Transverse colon (tissue), 4 donors: ENCODE measurements around the gene CAST. TPM values are rescaled to one million over a fixed set of nuclear protein-coding genes. Genes with fewer than 3 reads are reported as not detected.

Source experiments
- DNase-seq: peaks from one replicate; pipeline ENCODE4 v3.0.0-alpha.2; 2019
- H3K27ac ChIP-seq, 4 donors: fragments of 200-600 bp; sonication (generic); 2 replicates each; pipeline ENCODE4 v1.5.1; 2016 to 2018; ENCODE audit warnings: inconsistent platforms in 4 of 4
- H3K27me3 ChIP-seq: fragments of 200-600 bp; sonication (generic); 2 replicates; pipeline ENCODE4 v1.5.1; 2017; ENCODE audit warnings: inconsistent platforms
- H3K36me3 ChIP-seq, 4 donors: fragments of 200-600 bp; sonication (generic); 2 replicates each; pipeline ENCODE4 v1.5.1; 2017 to 2019; ENCODE audit warnings: inconsistent platforms in 4 of 4
- H3K4me1 ChIP-seq, 4 donors: fragments of 200-600 bp; sonication (generic); 2 replicates each; pipeline ENCODE4 v1.5.1; 2017 to 2020; ENCODE audit warnings: inconsistent platforms in 4 of 4
- H3K4me3 ChIP-seq, 4 donors: fragments of 200-600 bp; sonication (generic); 1 replicate in 1 of 4; 2 replicates in 3 of 4; pipeline versions ENCODE4 v1.5.1 to v1.6.1; 2017 to 2019; ENCODE audit warnings: inconsistent platforms in 4 of 4
- H3K9me3 ChIP-seq, 2 donors: fragments of 200-600 bp; sonication (generic); 2 replicates each; pipeline ENCODE4 v1.5.1; 2017 to 2019; ENCODE audit warnings: inconsistent platforms in 2 of 2
- EP300 ChIP-seq: sonication (generic); formaldehyde crosslinking; IDR thresholded peaks from one replicate; pipeline ENCODE4 v1.6.1; 2017; ENCODE audit warnings: antibody characterized with exemption, low read depth
- POLR2A ChIP-seq: fragments of 450-650 bp; IDR thresholded peaks from one replicate; pipeline ENCODE4 v1.6.1; 2016; ENCODE audit warnings: antibody characterized with exemption, mild to moderate bottlenecking, moderate library complexity
- POLR2AphosphoS5 ChIP-seq, 3 donors: sonication (generic); formaldehyde crosslinking; IDR thresholded peaks; one replicate each; pipeline ENCODE4 v1.6.1; 2016; ENCODE audit warnings: antibody characterized with exemption in 3 of 3
- WGBS, 2 donors: methylation state at CpG; one replicate each; pipeline ENCODE4 v1.1.5; 2018; ENCODE audit warnings: low coverage in 1 of 2; 5-methylcytosine and 5-hydroxymethylcytosine counted together
- in situ Hi-C, 4 donors: fragments of 200-750 bp; cut with MboI; loops; one replicate each; pipeline versions ENCODE4 v1.15.0 to v1.15.1; 2017; ENCODE audit warnings: low sequenced_read_pairs in 3 of 4, low pct_ligation_motif_present in 1 of 4, low pct_unique_long_range_greater_than_20kb in 1 of 4
- intact Hi-C: fragments of 100-400 bp; cut with DNase I; formaldehyde crosslinking; loops from one replicate; pipeline ENCODE4 v1.15.1; 2023; ENCODE audit warnings: low total_unique reads
- total RNA-seq, 4 donors: library from RNA; depleted of rRNA; stranded (reverse); fragments of >200 nt; gene quantifications; one replicate each; pipeline ENCODE4 v1.1.0, GENCODE V29; 2016
- TF ChIP-seq, protein P1 (sequence below), 5 experiments: fragments of 200-600 bp in 3 of 5; fragments of 450-650 bp in 2 of 5; sonication (generic) in 3 of 5; IDR thresholded peaks; 1 replicate in 2 of 5; 2 replicates in 3 of 5; pipeline ENCODE4 v1.5.1; 2016 to 2017; ENCODE audit warnings: antibody characterized with exemption in 5 of 5, inconsistent platforms in 3 of 5, mild to moderate bottlenecking in 2 of 5, moderate library complexity in 1 of 5

Gene CAST
- total RNA-seq, 4 donors from 2014 or later: 237 to 556 (median 335) TPM

DNA sequence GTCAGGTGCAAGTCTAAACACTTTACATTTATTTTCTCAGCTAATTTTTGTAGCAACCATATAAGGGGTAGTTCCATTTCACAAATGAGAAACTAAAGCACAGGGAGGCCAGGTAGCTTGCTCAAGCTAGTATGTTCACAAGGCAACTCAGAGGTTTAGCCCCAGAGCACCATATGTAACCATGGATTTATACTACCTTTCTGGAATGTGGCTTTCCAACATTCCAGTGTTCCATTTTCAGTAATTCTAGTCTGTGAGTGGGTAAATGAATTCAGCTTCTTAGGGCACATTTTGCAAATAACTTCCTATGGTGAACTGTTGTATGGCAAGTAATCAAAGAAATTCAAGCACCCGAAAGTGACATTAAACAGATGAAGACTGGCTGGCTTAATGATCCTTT is 25.0 kb upstream of the CAST start:
- intact Hi-C loops: no loop called here
- Histone ChIP-seq H3K27me3 (no peaks in the 10 kb centered on the region), H3K4me1 (peaks cover 0 to 13% (median 0%) of the 10 kb centered on the region in 4 donors), H3K9me3 (no peaks in the 10 kb centered on the region), H3K36me3 (no peaks in the 10 kb centered on the region), H3K27ac (no peak overlapping the region), H3K4me3 (no peak overlapping the region)
- TF ChIP-seq POLR2A: no peak
- TF ChIP-seq EP300: no peak
- TF ChIP-seq, protein P1, sequence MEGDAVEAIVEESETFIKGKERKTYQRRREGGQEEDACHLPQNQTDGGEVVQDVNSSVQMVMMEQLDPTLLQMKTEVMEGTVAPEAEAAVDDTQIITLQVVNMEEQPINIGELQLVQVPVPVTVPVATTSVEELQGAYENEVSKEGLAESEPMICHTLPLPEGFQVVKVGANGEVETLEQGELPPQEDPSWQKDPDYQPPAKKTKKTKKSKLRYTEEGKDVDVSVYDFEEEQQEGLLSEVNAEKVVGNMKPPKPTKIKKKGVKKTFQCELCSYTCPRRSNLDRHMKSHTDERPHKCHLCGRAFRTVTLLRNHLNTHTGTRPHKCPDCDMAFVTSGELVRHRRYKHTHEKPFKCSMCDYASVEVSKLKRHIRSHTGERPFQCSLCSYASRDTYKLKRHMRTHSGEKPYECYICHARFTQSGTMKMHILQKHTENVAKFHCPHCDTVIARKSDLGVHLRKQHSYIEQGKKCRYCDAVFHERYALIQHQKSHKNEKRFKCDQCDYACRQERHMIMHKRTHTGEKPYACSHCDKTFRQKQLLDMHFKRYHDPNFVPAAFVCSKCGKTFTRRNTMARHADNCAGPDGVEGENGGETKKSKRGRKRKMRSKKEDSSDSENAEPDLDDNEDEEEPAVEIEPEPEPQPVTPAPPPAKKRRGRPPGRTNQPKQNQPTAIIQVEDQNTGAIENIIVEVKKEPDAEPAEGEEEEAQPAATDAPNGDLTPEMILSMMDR (IDR thresholded peaks at IDR 0.05): no peak
- in situ Hi-C loops: no loop called here
- whole genome bisulfite sequencing, 2 donors: 83 to 98% methylated on average over 1 of the region's 1 CpG
- no peak for DNase-seq

DNA sequence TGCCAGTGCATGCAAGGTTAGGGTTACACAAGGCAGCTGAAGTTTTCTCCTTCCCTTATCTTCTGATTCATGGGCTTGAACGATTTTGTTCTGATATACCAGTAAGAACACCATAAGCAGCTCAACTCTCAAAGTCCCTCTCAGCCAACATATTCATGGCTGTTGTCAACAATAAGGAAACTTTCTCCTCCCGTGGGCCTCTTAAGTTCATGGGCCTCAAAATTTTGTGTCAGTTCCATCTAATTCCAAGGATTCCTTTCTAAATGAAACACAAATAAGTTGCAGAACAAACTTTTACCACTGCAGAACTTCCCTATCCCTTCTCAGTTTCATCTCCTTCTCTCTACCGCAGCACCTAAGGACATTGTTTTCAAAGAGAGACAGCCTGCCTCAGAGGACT is 23.6 kb upstream of the CAST start:
- no peaks in the 10 kb centered on the region for H3K36me3 ChIP-seq
- 81 to 95% methylated on average over 3 of the region's 3 CpGs for WGBS, 2 donors
- in situ Hi-C loops: no loop called here
- H3K27me3 ChIP-seq: no peaks in the 10 kb centered on the region
- intact Hi-C loops: no loop called here
- H3K27ac ChIP-seq: no peak overlapping the region
- no peak for TF ChIP-seq POLR2AphosphoS5 (IDR thresholded peaks at IDR 0.05)
- TF ChIP-seq EP300: no peak
- no peak for DNase-seq
- H3K4me3 ChIP-seq: no peak overlapping the region
- H3K9me3 ChIP-seq: no peaks in the 10 kb centered on the region
- peaks cover 0 to 17% (median 0%) of the 10 kb centered on the region in 4 donors for H3K4me1 ChIP-seq

DNA sequence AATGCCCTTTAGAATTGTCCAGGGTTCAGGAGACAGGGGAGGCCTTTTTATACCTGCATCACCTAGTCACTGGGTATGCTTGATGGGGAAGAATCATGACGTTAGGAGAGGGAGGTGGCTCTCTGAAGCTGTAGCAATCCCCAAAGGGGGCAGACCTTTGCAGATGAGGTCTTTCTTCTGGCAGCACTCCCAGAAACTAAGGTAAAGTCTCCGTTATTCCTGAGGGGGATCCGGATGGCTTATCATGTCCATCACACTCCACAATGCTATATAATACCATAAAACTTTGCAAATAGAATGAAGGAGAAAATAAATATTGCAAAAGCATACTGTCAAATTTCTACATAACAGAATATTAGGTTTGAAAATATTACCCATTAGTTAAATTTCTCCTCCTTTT is 21.5 kb upstream of the CAST start:
- in situ Hi-C loops: no loop called here
- no peak overlapping the region for H3K4me3 ChIP-seq
- WGBS, 2 donors: 36 to 73% methylated on average over 2 to 3 of the region's 3 CpGs
- H3K4me1 ChIP-seq: peaks cover 0 to 14% (median 0%) of the 10 kb centered on the region in 4 donors
- no peaks in the 10 kb centered on the region for H3K27me3 ChIP-seq
- no peak for DNase-seq
- no peaks in the 10 kb centered on the region for H3K9me3 ChIP-seq
- intact Hi-C loops: no loop called here
- no peaks in the 10 kb centered on the region for H3K36me3 ChIP-seq
- no peak overlapping the region for H3K27ac ChIP-seq
- TF ChIP-seq POLR2AphosphoS5 (IDR thresholded peaks at IDR 0.05) (no peak), POLR2A (no peak), EP300 (no peak)
- TF ChIP-seq, protein P1 (IDR thresholded peaks at IDR 0.05): no peak

DNA sequence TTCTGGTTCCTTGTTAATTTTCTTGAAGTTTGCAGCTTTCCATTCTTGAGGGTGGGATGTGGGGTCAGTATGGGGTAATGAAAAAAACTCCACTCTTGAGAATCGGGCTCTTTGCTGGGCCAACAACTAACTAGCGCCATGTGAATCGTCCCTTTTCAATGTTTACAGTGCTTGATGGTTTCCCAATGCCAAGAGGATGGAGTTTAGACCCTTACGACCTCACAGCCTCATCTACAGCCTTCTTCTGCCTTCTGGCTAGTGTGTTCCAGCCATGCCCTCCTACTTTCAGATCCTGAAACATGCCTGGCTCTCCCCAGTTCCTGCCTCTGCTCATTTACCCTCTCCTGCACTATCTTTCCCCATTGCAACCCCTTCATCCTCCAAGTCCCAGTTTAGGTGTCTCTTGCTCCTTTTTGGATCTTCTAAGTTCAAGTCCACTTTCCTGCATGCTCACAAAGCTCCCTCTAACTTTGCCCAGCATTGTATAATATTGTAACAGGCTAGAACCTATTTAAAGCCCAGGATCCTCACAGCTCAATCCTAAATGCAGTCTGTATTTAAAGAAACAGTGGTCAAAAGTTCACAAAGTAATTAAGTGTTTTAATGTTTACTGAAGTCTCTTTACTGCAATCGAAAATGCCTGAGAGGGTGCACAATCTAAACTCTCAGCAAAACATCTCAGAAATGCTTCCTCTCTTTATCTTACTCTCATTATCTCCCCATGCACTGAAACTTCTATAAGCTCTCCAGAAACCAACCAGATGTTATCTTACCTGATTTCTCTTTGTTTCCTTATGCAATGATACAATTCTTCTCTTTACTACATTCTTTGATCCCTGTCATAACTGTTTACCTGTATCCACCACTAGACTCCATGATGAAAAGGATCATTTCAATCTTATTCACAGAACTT is 20.6 kb upstream of the CAST start:
- in situ Hi-C loops (no loop called here), intact Hi-C loops (no loop called here)
- peaks cover 0 to 14% (median 0%) of the 10 kb centered on the region in 4 donors for H3K4me1 ChIP-seq
- 35 to 55% methylated on average over 5 of the region's 5 CpGs for WGBS, 2 donors
- no peaks in the 10 kb centered on the region for H3K27me3 ChIP-seq
- H3K9me3 ChIP-seq: no peaks in the 10 kb centered on the region
- H3K36me3 ChIP-seq: no peaks in the 10 kb centered on the region
- H3K4me3 ChIP-seq: no peak overlapping the region
- no peak for TF ChIP-seq EP300
- no peak for TF ChIP-seq POLR2AphosphoS5 (IDR thresholded peaks at IDR 0.05)
- H3K27ac ChIP-seq: no peak overlapping the region
- DNase-seq: no peak

DNA sequence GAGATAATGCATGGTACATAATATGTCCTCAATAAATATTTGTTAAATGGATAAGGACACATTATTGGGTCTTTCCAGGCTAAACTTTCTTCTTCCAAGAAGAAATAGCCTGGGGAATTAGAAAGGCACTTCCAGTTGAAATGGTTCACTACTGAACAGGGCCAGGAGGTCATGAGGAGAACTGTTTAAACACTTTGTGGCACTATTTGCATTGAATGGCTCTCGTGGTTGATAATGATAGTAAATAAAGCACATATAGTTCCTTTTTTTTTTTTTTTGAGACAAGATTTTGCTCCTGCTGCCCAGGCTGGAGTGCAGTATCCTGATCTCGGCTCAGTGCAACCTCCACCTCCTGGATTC is 19.9 kb upstream of the CAST start:
- intact Hi-C loops: no loop called here
- in situ Hi-C loops: no loop called here
- no peaks in the 10 kb centered on the region for H3K27me3 ChIP-seq
- H3K27ac ChIP-seq: no peak overlapping the region
- no peaks in the 10 kb centered on the region for H3K9me3 ChIP-seq
- no peak for TF ChIP-seq POLR2A
- no peak for TF ChIP-seq POLR2AphosphoS5 (IDR thresholded peaks at IDR 0.05)
- TF ChIP-seq, protein P1 (IDR thresholded peaks at IDR 0.05): no peak
- no peak for TF ChIP-seq EP300
- WGBS, 2 donors: 63 to 67% methylated on average over 2 of the region's 2 CpGs
- DNase-seq: no peak
- peaks cover 0 to 15% (median 0%) of the 10 kb centered on the region in 4 donors for H3K4me1 ChIP-seq
- no peak overlapping the region for H3K4me3 ChIP-seq
- H3K36me3 ChIP-seq: no peaks in the 10 kb centered on the region
